H1 (cell line): ENCODE data around the gene THUMPD3. TPM values are rescaled to one million over a fixed set of nuclear protein-coding genes. Genes with fewer than 3 reads are reported as not detected.

Experiments
- CREB1 ChIP-seq: IDR thresholded peaks from 2 replicates; pipeline ENCODE4 v1.6.1; 2012; ENCODE audit warnings: inconsistent platforms
- CTBP2 ChIP-seq: IDR thresholded peaks from 2 replicates; pipeline ENCODE4 v1.7.0; 2011; ENCODE audit warnings: borderline replicate concordance, mild to moderate bottlenecking, moderate library complexity, mixed read lengths, low read length; ENCODE audit not compliant: insufficient read depth, insufficient read length
- EP300 ChIP-seq, 2 experiments: IDR thresholded peaks; 1 replicate in 1 of 2; 2 replicates in 1 of 2; pipeline ENCODE4 v1.6.1; 2011 to 2012; ENCODE audit warnings: low read depth in 2 of 2, low read length in 2 of 2, mild to moderate bottlenecking in 2 of 2, borderline replicate concordance in 1 of 2, inconsistent platforms in 1 of 2, moderate library complexity in 1 of 2
- EZH2 ChIP-seq: fragments of 200-600 bp; sonication (generic); IDR thresholded peaks from 2 replicates; pipeline ENCODE4 v1.7.1; 2012; ENCODE audit warnings: low read depth, mild to moderate bottlenecking, moderate library complexity, low read length, inconsistent platforms; ENCODE audit not compliant: severe bottlenecking
- HDAC2 ChIP-seq, 2 experiments: fragments of 300-600 bp in 1 of 2; sonication (generic) in 1 of 2; IDR thresholded peaks; 2 replicates each; pipeline ENCODE4 v1.6.1; 2011 to 2012; ENCODE audit warnings: low read depth in 2 of 2, low read length in 2 of 2, mild to moderate bottlenecking in 2 of 2, moderate library complexity in 2 of 2, borderline replicate concordance in 1 of 2, inconsistent platforms in 1 of 2
- JUN ChIP-seq: IDR thresholded peaks from 2 replicates; pipeline ENCODE4 v1.6.1; 2011; ENCODE audit warnings: low read depth, mild to moderate bottlenecking, improper control_type of control experiment, low read length
- MAFK ChIP-seq: IDR thresholded peaks from 2 replicates; pipeline ENCODE4 v1.6.1; 2012; ENCODE audit warnings: low read depth, mild to moderate bottlenecking, improper control_type of control experiment, low read length
- NANOG ChIP-seq: IDR thresholded peaks from 2 replicates; pipeline ENCODE4 v1.6.1; 2011; ENCODE audit warnings: low read length, low read depth, mild to moderate bottlenecking, inconsistent platforms; ENCODE audit not compliant: insufficient read depth, poor library complexity, severe bottlenecking
- RNF2 ChIP-seq: fragments of 200-900, 300-1000 bp; sonication (generic); IDR thresholded peaks from 2 replicates; pipeline ENCODE4 v1.7.1; 2016; ENCODE audit warnings: borderline replicate concordance, low read depth, mild to moderate bottlenecking, antibody characterized with exemption, low read length; ENCODE audit not compliant: poor library complexity, severe bottlenecking; ENCODE audit errors: missing control alignments
- RXRA ChIP-seq: IDR thresholded peaks from 2 replicates; pipeline ENCODE4 v1.6.1; 2011; ENCODE audit warnings: low read depth, mild to moderate bottlenecking, low read length, moderate library complexity; ENCODE audit not compliant: insufficient read depth
- SP1 ChIP-seq: IDR thresholded peaks from 2 replicates; pipeline ENCODE4 v1.6.1; 2011; ENCODE audit warnings: low read depth, low read length
- SP4 ChIP-seq: IDR thresholded peaks from 2 replicates; pipeline ENCODE4 v1.6.1; 2012; ENCODE audit warnings: low read length, inconsistent platforms
- TBP ChIP-seq: IDR thresholded peaks from 2 replicates; pipeline ENCODE4 v1.6.1; 2011; ENCODE audit warnings: low read depth, low read length, improper control_type of control experiment
- polyA plus RNA-seq, 7 experiments: library from polyadenylated mRNA; depleted of rRNA in 3 of 7; stranded (reverse) in 5 of 7; unstranded in 2 of 7; fragments of >200 nt in 5 of 7; fragments of 200-250 nt in 2 of 7; gene quantifications; 1 replicate in 5 of 7; 2 replicates in 1 of 7; 4 replicates in 1 of 7; pipeline versions ENCODE4 v1.2.1 to v1.2.3, GENCODE V29; 2011 to 2013; ENCODE audit warnings: missing spikeins in 2 of 7, mixed read lengths in 2 of 7
- total RNA-seq: library from RNA; stranded (reverse); fragmentation: NEBNext Ultra II Directional; extraction: Animal tissue kit (Norgen Biotek cat#: 25700); gene quantifications from 2 replicates; pipeline ENCODE4 v1.2.1, GENCODE V29; 2021
- TF ChIP-seq, protein P1 (sequence below): IDR thresholded peaks from 2 replicates; pipeline ENCODE4 v1.6.1; 2011; ENCODE audit warnings: low read depth, mild to moderate bottlenecking, low read length; ENCODE audit not compliant: insufficient read depth
- TF ChIP-seq, protein P2 (sequence below): IDR thresholded peaks from 2 replicates; pipeline ENCODE4 v1.6.1; 2011; ENCODE audit warnings: low read length, improper control_type of control experiment
- TF ChIP-seq, protein P3 (sequence below): IDR thresholded peaks from 2 replicates; pipeline ENCODE4 v1.6.1; 2012; ENCODE audit warnings: low read length, inconsistent platforms

THUMPD3 gene
- total and polyA plus RNA-seq, 2 of the 8 experiments (the other 6 are each of a cell fraction or from before 2014, with no cell fraction given), result 26.7 to 68.9 TPM

DNA sequence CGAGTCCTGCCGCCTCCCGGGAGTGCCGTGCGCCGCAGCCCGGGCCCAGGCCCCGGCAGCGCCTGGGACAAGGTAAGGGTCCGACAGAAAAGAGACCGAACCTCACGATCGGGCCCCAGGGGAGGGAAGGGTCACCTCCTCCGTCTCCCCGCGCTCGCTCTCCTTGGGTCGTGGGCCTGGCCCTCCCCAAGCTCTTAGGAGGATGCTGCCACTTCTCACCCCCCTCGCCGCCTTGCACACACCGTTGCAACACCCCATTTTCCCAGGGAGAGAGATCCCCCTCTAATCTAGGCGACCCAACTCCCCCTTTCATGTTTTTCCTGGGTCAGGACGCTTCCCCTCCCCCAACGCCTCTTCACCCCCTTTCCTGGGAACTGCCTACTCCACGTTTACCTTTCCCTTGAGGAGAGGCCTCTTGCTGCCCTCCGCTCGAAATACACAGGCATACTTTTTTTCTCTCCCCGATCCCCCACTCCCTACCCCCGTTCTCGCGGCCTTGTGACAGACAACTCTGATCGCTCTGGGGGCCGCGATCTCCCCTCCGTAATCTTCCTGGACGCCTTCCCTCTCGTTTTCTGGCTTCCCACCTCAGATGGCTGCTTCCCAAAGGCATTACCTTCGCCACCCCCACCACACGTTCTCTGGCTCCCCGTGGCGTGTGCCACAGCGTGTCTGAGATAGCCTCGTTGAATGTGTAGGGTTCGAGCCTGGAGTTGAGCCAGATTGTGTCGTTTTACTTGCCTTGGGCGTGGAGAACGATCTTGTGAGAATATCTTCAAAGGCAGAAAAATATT, 35.2 kb downstream of the THUMPD3 start (continued):
- TF ChIP-seq, protein P1, sequence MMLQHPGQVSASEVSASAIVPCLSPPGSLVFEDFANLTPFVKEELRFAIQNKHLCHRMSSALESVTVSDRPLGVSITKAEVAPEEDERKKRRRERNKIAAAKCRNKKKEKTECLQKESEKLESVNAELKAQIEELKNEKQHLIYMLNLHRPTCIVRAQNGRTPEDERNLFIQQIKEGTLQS, result no peak
- TF ChIP-seq EZH2, result no peak
- TF ChIP-seq HDAC2 (IDR thresholded peaks at IDR 0.05; ENCODE audit: borderline replicate concordance in 1 of 2, low read depth in 2 of 2, low read length in 2 of 2), result no peak
- TF ChIP-seq, protein P2, sequence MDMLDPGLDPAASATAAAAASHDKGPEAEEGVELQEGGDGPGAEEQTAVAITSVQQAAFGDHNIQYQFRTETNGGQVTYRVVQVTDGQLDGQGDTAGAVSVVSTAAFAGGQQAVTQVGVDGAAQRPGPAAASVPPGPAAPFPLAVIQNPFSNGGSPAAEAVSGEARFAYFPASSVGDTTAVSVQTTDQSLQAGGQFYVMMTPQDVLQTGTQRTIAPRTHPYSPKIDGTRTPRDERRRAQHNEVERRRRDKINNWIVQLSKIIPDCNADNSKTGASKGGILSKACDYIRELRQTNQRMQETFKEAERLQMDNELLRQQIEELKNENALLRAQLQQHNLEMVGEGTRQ, result no peak
- TF ChIP-seq JUN, result no peak
- no peak for TF ChIP-seq CREB1
- no peak for TF ChIP-seq MAFK
- no peak for TF ChIP-seq SP1
- TF ChIP-seq, protein P3, sequence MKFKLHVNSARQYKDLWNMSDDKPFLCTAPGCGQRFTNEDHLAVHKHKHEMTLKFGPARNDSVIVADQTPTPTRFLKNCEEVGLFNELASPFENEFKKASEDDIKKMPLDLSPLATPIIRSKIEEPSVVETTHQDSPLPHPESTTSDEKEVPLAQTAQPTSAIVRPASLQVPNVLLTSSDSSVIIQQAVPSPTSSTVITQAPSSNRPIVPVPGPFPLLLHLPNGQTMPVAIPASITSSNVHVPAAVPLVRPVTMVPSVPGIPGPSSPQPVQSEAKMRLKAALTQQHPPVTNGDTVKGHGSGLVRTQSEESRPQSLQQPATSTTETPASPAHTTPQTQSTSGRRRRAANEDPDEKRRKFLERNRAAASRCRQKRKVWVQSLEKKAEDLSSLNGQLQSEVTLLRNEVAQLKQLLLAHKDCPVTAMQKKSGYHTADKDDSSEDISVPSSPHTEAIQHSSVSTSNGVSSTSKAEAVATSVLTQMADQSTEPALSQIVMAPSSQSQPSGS, result no peak
- TF ChIP-seq SP4, result no peak
- no peak for TF ChIP-seq CTBP2
- no peak for TF ChIP-seq RXRA
- no peak for TF ChIP-seq EP300 (IDR thresholded peaks at IDR 0.05; ENCODE audit: borderline replicate concordance in 1 of 2, low read depth in 2 of 2, low read length in 2 of 2)
- TF ChIP-seq RNF2, result no peak
- TF ChIP-seq TBP, result no peak
- TF ChIP-seq NANOG, result no peak
- TF ChIP-seq, all 59 proteins: peak for 10
